Colonic mucosa (tissue), 4 donors: Measurements from ENCODE around the gene DCUN1D2. TPM values are rescaled to one million over a fixed set of nuclear protein-coding genes. Genes with fewer than 3 reads are reported as not detected.
"Not testable (repeated sequence)": the region's sequence is repeated elsewhere in the genome, so short reads cannot be mapped to it uniquely, and the experiment has no call there.

ENCODE experiments used
- DNase-seq: peaks from one replicate; pipeline ENCODE4 v3.0.0-alpha.2; 2020
- H3K27ac ChIP-seq: fragments of 200-600 bp; one replicate; pipeline ENCODE4 v1.8.0; 2021
- H3K27me3 ChIP-seq: fragments of 200-600 bp; one replicate; pipeline ENCODE4 v1.8.0; 2021
- H3K36me3 ChIP-seq: fragments of 200-600 bp; one replicate; pipeline ENCODE4 v1.8.0; 2021
- H3K4me1 ChIP-seq: fragments of 200-600 bp; one replicate; pipeline ENCODE4 v1.8.0; 2021; ENCODE audit warnings: mild to moderate bottlenecking
- H3K4me3 ChIP-seq: fragments of 200-600 bp; one replicate; pipeline ENCODE4 v1.8.0; 2021
- H3K9ac ChIP-seq, 2 donors: one replicate each; pipeline ENCODE4 v1.7.0; 2013; ENCODE audit warnings: control low read depth in 2 of 2, low read depth in 2 of 2, low read length in 2 of 2
- H3K9me3 ChIP-seq: fragments of 200-600 bp; one replicate; pipeline ENCODE4 v1.8.0; 2021
- CTCF ChIP-seq: fragments of 200-600 bp; IDR thresholded peaks from one replicate; pipeline ENCODE4 v1.8.0; 2022; ENCODE audit warnings: antibody characterized with exemption, mild to moderate bottlenecking
- intact Hi-C: fragments of 100-400 bp; cut with DNase I; formaldehyde crosslinking; loops from one replicate; pipeline ENCODE4 v1.14.1; 2022
- total RNA-seq, 2 donors: library from RNA; stranded (reverse); fragmentation: NEBNext Ultra II Directional in 1 of 2; extraction: Animal tissue kit (Norgen Biotek cat#: 25700) in 1 of 2; gene quantifications; one replicate each; pipeline ENCODE4 v1.2.1, GENCODE V29; 2021
- donor health status: healthy.
- donor health status: DM: no; HTN: no; CAD: no.
- donor health status: DM: no; HTN: no; CAD: no.

DCUN1D2 gene
- total RNA-seq, 2 donors from 2014 or later: 14.9 to 20.5 TPM

DNA sequence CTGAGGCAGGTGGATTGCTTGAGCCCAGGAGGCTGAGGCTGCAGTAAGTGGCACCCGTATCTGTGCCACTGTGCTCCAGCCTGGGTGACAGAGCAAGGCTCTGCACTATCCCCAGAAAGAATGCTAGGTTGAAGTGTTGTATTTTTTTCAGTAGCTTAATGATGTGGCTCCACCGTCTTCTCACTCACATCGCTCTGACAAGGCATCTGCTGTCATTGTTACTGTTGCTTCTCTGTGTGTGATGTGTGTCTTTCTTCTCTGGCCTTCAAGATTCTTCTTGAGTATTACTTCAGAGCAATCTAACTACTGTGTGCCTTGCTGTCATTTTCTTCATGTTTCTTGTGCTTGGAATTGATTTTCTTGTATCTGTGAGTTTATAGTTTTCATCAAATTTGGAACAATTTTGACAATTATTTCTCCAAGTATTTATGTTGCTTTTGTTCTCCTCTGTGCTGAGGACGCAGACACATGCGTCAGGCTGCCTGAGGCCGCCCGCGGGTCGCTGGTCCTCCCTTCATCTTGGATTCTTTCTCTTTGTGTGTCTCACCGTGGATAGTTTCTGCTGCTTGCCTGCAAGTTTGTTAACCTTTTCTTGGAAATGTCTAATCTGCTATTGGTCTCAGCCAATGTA is 48.0 kb downstream of the DCUN1D2 start:
- Histone ChIP-seq H3K27ac (no peak overlapping the region), H3K36me3 (no peaks in the 10 kb centered on the region), H3K4me1 (no peaks in the 10 kb centered on the region), H3K4me3 (no peak overlapping the region), H3K27me3 (no peaks in the 10 kb centered on the region), H3K9ac (no peak overlapping the region), H3K9me3 (no peaks in the 10 kb centered on the region)
- intact Hi-C loops: no loop called here
- DNase-seq: no peak
- no peak for TF ChIP-seq CTCF

DNA sequence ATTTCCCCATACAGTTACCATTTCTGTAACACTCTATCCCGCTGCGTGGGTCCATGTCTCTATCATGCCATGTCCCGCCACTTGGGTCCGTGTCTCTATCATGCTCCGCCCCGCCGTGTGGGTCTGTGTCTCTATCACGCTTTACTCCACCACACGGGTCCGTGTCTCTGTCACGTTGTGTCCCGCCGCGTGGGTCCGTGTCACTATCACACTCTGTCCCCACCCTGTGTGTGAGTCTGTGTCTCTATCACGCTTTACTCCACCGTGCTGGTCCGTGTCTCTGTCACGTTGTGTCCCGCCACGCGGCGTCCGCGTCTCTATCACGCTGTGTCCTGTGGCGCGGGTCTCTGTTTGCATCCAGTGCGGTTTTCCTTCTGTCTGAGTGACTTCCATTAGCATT is 48.9 kb downstream of the DCUN1D2 start:
- no peak for DNase-seq
- H3K4me3 ChIP-seq: no peak overlapping the region
- H3K9ac ChIP-seq: no peak overlapping the region
- no peak overlapping the region for H3K27ac ChIP-seq
- no peaks in the 10 kb centered on the region for H3K4me1 ChIP-seq
- intact Hi-C loops: no loop called here
- H3K9me3 ChIP-seq: no peaks in the 10 kb centered on the region
- H3K36me3 ChIP-seq: no peaks in the 10 kb centered on the region
- H3K27me3 ChIP-seq: no peaks in the 10 kb centered on the region
- no peak for TF ChIP-seq CTCF

- intact Hi-C loops: no loop called here
- H3K4me1 ChIP-seq: no peaks in the 10 kb centered on the region
- H3K9ac ChIP-seq: no peak overlapping the region
- no peaks in the 10 kb centered on the region for H3K27me3 ChIP-seq
- H3K9me3 ChIP-seq: no peaks in the 10 kb centered on the region
- no peak for DNase-seq
- H3K27ac ChIP-seq: no peak overlapping the region
- H3K4me3 ChIP-seq: no peak overlapping the region
- no peak for TF ChIP-seq CTCF
- no peaks in the 10 kb centered on the region for H3K36me3 ChIP-seq
These were observed 53.0 kb downstream of the DCUN1D2 start for GRCh38 chr13:113437408-113438010.

DNA sequence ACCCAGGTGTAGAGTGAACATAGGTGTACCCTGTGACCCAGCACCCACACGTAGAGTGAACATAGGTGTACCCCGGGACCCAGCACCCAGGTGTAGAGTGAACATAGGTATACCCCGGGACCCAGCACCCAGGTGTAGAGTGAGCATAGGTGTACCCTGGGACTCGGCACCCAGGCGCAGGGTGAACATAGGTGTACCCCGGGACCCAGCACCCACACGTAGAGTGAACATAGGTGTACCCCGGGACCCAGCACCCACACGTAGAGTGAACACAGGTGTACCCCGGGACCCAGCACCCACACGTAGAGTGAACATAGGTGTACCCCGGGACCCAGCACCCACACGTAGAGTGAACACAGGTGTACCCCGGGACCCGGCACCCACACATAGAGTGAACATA is 53.6 kb downstream of the DCUN1D2 start:
- intact Hi-C loops, H3K9ac ChIP-seq, H3K27ac ChIP-seq, H3K4me3 ChIP-seq, DNase-seq, H3K36me3 ChIP-seq, H3K4me1 ChIP-seq, H3K9me3 ChIP-seq, H3K27me3 ChIP-seq: not testable (repeated sequence)

DNA sequence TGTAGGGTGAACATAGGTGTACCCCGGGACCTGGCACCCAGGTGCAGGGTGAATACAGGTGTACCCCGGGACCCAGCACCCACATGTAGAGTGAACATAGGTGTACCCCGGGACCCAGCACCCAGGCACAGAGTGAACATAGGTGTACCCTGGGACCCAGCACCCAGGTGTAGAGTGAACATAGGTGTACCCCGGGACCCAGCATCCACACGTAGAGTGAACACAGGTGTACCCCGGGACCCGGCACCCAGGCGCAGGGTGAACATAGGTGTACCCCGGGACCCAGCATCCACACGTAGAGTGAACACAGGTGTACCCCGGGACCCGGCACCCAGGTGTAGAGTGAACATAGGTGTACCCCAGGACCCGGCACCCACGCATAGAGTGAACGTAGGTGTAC is 54.6 kb downstream of the DCUN1D2 start:
- H3K9me3 ChIP-seq, H3K9ac ChIP-seq, H3K36me3 ChIP-seq, H3K27ac ChIP-seq, intact Hi-C loops, H3K27me3 ChIP-seq, DNase-seq, H3K4me1 ChIP-seq, H3K4me3 ChIP-seq: not testable (repeated sequence)

DNA sequence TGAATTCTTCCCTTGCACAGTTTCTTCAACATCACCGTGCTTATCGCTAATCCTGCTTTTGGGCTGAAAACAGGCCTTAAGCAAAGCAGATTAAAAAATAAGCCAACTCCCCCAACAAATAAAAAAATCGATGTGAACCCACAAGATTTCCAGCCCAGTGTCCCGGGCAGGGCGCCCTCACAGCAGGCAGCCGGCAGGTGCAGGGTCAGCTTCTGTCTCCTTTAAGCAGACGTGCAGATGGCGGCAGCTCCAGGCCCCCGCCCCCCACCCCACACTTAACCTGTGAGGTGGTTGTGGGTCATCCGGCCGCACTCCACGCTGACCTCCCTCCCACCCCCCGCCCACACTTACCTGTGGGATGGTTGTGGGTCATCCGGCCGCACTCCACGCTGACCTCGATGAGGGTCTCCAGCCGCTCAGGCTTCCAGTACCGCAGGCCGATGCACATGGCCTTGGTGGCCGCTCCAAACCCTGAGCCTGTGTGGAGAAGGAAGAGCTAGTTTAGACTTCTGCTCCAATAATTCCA is 57.1 kb downstream of the DCUN1D2 start:
- intact Hi-C loops: no loop called here
- no peak for DNase-seq

More for the DNA sequence above, 57.1 kb downstream of the DCUN1D2 start:
- Histone ChIP-seq H3K4me3 (no peak overlapping the region), H3K36me3 (no peaks in the 10 kb centered on the region), H3K4me1 (no peaks in the 10 kb centered on the region), H3K9me3 (no peaks in the 10 kb centered on the region), H3K9ac (no peak overlapping the region), H3K27me3 (no peaks in the 10 kb centered on the region), H3K27ac (no peak overlapping the region)
- TF ChIP-seq CTCF: no peak
